GM08714 (cell line): ENCODE results near the gene PDE4D.

ENCODE experiments used
- H3K4me3 ChIP-seq: fragments of 200-500 bp; sonication (Bioruptor generic); 2 replicates; pipeline ENCODE4 v1.5.1; 2014; ENCODE audit warnings: mild to moderate bottlenecking, low read length, inconsistent platforms
- ZNF274 ChIP-seq: IDR thresholded peaks from 2 replicates; pipeline ENCODE4 v1.6.1; 2012; ENCODE audit warnings: mild to moderate bottlenecking, low read depth, low read length

The PDE4D gene

GRCh38 chr5:58937031-58937681, 956.4 kb downstream of the PDE4D start:
- TF ChIP-seq ZNF274 = no peak

GRCh38 chr5:58934629-58935097, 958.9 kb downstream of the PDE4D start:
- TF ChIP-seq ZNF274 = no peak
- H3K4me3 ChIP-seq = no peak overlapping the region

More at GRCh38 chr5:58937031-58937681, 956.4 kb downstream of the PDE4D start:
- H3K4me3 ChIP-seq = no peak overlapping the region

- no peak overlapping the region for H3K4me3 ChIP-seq
- TF ChIP-seq ZNF274 = no peak
Observed at GRCh38 chr5:58933891-58934628, 959.5 kb downstream of the PDE4D start.

- TF ChIP-seq ZNF274 = no peak
- H3K4me3 ChIP-seq = no peak overlapping the region
Observed at GRCh38 chr5:58932057-58932612, 961.4 kb downstream of the PDE4D start.

- H3K4me3 ChIP-seq = no peak overlapping the region
- TF ChIP-seq ZNF274 = no peak
Observed at GRCh38 chr5:58930520-58930919, 963.0 kb downstream of the PDE4D start.

- no peak for TF ChIP-seq ZNF274
- H3K4me3 ChIP-seq = no peak overlapping the region
Observed at GRCh38 chr5:58929726-58930125, 963.8 kb downstream of the PDE4D start.

GRCh38 chr5:58927938-58928337, 965.6 kb downstream of the PDE4D start:
- no peak for TF ChIP-seq ZNF274

GRCh38 chr5:58927181-58927580, 966.3 kb downstream of the PDE4D start:
- TF ChIP-seq ZNF274 = no peak
- no peak overlapping the region for H3K4me3 ChIP-seq

More at GRCh38 chr5:58927938-58928337, 965.6 kb downstream of the PDE4D start:
- H3K4me3 ChIP-seq = no peak overlapping the region

GRCh38 chr5:58926541-58926935, 967.0 kb downstream of the PDE4D start:
- no peak overlapping the region for H3K4me3 ChIP-seq
- TF ChIP-seq ZNF274 = no peak

GRCh38 chr5:58925627-58926540, 967.6 kb downstream of the PDE4D start:
- no peak overlapping the region for H3K4me3 ChIP-seq
- TF ChIP-seq ZNF274 = no peak

GRCh38 chr5:58924306-58924705, 969.2 kb downstream of the PDE4D start:
- no peak for TF ChIP-seq ZNF274

GRCh38 chr5:58923355-58923754, 970.2 kb downstream of the PDE4D start:
- H3K4me3 ChIP-seq = no peak overlapping the region
- no peak for TF ChIP-seq ZNF274

More at GRCh38 chr5:58924306-58924705, 969.2 kb downstream of the PDE4D start:
- H3K4me3 ChIP-seq = no peak overlapping the region

- TF ChIP-seq ZNF274 = no peak
- no peak overlapping the region for H3K4me3 ChIP-seq
Observed at GRCh38 chr5:58922461-58923171, 970.9 kb downstream of the PDE4D start.

GRCh38 chr5:58921159-58921558, 972.4 kb downstream of the PDE4D start:
- TF ChIP-seq ZNF274 = no peak
- H3K4me3 ChIP-seq = no peak overlapping the region
